Measurements from ENCODE around the gene SRRM2.

SRRM2 gene

GRCh38 chr16:2762711-2763110 is 10.3 kb downstream of the SRRM2 start:
- DNase-seq (ENCODE audit: low spot score), result no peak

GRCh38 chr16:2763173-2763572 is 10.7 kb downstream of the SRRM2 start:
- no peak for DNase-seq (ENCODE audit: low spot score)

- DNase-seq (ENCODE audit: low spot score), result no peak
Measured at GRCh38 chr16:2764718-2765117, 12.3 kb downstream of the SRRM2 start.

GRCh38 chr16:2765462-2766404 is 13.3 kb downstream of the SRRM2 start:
- no peak for DNase-seq (ENCODE audit: low spot score)

GRCh38 chr16:2766430-2767139 is 14.1 kb downstream of the SRRM2 start:
- DNase-seq (ENCODE audit: low spot score), result no peak

DNA sequence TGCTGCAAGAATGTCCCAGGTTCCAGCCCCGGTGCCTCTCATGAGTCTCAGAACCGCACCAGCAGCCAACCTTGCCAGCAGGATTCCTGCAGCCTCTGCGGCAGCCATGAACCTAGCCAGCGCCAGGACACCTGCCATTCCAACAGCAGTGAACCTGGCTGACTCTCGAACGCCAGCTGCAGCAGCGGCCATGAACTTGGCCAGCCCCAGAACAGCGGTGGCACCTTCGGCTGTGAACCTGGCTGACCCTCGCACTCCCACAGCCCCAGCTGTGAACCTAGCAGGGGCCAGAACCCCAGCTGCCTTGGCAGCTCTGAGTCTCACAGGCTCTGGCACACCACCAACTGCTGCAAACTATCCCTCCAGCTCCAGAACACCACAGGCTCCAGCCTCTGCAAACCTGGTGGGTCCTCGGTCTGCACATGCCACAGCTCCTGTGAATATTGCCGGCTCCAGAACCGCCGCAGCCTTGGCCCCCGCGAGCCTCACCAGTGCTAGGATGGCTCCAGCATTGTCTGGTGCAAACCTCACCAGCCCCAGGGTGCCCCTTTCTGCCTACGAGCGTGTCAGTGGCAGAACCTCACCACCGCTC is 14.8 kb downstream of the SRRM2 start:
- no peak for DNase-seq (ENCODE audit: low spot score)

GRCh38 chr16:2767891-2768290 is 15.5 kb downstream of the SRRM2 start:
- no peak for DNase-seq (ENCODE audit: low spot score)

GRCh38 chr16:2768403-2769089 is 16.1 kb downstream of the SRRM2 start:
- no peak for DNase-seq (ENCODE audit: low spot score)

DNA sequence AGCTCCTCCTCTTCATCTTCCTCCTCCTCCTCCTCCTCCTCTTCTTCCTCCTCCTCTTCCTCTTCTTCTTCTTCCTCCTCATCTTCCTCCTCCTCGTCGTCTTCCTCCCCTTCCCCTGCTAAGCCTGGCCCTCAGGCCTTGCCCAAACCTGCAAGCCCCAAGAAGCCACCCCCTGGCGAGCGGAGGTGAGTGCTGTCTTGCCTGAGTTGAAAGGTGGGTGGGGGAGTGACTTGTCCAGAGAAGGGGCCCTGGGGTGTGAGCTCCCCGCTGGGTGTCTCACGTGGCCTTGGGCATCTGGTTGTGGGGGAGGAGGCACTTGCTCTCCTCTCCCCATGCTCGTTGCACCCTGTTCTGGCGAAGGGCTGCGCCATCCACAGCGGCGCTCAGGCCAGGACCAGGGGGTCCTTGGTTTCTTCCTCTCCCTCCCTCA is 16.7 kb downstream of the SRRM2 start:
- DNase-seq (ENCODE audit: low spot score), result no peak

- no peak for DNase-seq (ENCODE audit: low spot score)
Measured at GRCh38 chr16:2769675-2770056, 17.2 kb downstream of the SRRM2 start.

- no peak for DNase-seq (ENCODE audit: low spot score)
Measured at GRCh38 chr16:2770057-2770951, 17.9 kb downstream of the SRRM2 start.

DNA sequence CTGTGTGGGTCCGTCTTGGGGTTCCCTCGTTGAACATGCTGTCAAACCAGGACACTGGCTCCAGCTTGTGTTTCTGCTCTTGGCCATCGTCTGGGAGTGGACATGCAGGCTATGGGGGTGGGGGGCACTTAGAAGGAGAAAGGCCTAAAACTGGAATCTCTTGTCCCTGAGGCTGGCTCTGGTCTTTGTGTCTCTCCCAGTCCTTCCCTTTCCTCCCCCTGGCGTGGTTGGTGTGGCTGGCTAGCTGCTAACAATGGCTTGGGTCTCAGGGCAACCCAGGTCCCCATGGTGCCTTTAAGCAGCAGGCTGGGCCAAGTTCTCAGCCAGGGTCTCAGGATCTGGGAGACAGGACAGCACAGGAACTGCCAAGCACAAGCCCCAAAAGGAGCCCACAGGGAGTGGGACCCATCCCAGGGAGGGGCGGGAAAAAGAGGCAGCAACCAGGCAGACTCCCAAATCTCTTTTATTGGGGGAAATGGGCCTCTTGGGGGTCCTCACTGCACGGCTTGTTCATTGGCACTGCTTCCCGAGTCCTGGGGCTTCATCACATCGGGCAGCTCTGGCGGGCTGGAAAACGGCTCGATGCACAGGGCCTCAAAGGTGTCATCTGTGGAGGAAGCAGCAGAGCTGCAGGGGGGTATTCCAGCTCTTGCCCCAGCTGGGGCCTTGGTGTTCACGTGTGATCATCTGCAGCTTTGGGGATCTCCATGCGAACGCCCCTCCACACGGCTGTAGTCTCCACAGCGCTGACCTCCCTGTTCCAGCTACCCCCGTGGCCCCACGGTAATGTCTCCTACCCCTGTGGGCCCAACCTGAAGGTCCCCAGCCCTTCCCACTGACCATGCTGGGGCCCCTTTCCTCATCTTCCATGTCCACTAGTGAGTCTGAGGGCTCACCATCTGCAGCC is 19.3 kb downstream of the SRRM2 start:
- DNase-seq (ENCODE audit: low spot score), result no peak

DNA sequence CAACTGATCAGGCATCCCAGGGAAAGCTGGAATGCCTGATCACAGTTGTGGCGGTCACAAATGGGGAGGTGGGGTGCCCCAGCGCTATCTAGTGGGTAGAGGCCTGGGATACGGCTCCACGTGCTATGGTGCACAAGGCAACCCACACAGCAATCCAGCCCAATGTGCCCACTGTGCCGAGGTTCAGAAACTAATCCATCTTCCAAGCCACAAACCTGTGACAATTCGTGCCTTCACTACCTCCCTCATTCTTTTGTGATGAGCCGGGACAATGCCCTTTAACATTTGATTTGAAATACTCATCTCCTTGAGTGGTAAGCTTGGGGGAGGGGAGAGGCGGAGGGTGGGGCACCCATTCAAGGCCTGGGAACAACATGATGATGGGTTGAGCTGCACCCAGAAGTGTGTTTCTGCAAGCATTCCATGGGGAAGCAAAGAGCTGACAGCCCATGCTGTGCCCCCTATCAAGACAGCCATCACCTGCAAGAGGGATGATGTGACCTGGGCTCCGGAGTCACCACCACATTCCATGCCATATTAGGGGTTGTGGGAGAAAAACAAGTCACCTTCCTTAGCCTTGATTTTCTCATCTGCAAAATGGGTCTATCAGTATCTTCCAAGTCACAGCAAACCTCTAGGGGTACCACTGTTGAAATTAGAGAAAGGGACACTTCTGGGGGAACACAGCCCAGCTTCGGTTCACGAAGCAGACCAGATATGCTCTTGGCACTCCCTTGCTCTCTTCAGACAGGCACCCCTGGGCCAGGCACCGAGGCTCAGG is 20.9 kb downstream of the SRRM2 start:
- no peak for DNase-seq (ENCODE audit: low spot score)

DNA sequence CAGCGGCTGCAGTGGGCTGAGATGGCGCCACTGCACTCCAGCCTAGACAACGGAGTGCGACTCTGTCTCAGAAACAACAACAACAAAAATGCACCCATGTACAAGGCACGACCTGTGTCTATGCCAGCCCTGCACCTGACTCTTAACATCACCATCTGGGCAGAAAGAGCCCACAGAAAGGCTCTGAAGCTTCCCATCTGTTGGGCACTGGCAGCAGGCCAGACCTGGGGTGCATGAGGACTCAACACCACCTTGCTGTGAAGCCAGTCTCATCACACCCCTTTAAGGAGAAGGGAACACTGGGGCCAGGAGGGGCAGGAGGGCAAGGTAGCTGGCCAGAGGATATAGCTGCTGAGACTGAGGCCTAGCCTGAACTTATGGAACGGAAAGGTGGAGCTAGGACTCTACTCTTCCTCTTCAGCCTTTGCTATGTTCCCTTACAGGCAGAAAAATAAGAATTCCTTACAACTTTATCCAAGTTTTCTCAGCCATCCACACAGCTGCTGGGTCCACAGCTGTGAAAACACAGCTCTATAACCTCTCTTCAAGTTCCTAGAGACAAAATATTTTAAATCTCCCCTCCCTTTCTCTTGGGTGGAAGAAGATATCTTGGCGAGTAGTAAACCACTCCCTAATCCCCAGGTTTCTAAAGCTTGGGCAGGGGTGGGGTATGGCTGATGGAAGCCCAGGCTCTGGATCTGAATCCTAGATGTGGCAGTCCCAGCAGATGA is 21.9 kb downstream of the SRRM2 start:
- DNase-seq (ENCODE audit: low spot score), result no peak

- DNase-seq (ENCODE audit: low spot score), result no peak
Measured at GRCh38 chr16:2775131-2775716, 22.8 kb downstream of the SRRM2 start.

DNA sequence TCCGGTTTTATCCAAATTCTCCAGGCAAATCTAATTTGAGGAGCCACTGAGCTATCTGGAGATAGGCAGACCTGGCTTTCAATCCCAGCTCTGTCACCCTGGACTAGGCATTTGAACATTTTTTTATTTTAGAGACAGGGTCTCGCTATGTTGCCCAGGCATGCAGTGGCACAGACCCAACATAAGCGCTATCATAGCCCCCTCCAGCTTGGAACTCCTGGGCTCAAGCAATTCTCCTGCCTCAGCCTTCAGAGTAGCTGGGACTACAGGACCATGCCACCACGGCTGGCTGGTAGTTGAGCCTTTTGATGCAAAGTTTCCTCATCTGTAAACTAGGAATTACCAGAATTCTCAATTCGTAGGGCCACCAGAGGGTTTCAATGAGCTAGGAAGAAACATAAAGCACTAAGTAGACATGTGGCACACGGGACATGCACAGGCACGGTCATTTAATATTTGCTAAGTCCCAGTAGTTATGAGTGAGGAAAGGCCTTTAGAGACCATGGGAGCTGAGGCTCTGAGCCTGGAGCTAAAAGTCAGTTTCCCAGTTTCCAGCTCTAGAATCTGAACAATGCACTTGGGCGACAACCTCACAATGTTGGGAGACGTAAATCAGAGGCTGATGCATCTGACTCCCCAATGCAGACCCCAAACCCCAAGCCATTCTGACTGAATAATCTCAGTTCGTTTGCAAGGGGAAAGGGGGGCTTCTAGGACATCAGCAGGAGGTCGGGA is 23.5 kb downstream of the SRRM2 start:
- DNase-seq (ENCODE audit: low spot score), result no peak

DNA sequence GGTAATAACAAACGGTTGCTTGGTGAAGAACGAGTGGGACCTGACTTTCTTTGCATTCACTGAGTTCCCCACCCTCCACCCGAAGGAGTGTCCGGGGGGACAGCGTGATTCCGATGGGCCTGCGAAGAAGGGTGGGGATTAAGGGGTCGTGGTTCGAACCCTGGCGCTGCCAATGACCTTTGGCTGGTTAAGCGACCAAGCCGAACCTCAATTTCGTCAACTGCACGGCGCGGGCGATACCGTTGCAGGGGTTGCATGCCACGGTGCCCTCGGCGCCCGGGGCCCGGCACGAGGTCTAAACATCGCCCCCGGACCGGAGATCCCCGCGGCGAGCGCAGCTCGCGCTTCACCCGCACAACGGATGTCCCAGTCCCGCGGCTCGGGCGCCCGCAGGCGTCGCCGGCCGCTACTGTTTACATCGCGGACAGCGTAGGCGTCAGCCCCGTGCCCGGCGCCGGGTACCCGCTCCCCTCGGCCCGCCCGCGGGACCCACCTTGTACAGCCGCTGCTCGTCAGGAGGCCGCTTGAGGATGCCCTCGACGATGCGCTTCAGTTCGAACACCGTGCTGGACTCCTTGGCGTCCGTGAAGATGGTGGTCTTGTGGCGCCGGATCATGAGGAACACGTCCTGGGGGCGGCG is 24.2 kb downstream of the SRRM2 start:
- no peak for DNase-seq (ENCODE audit: low spot score)

Measured in LoVo (cell line).